Left ventricle myocardium inferior (tissue), 1 donor: ENCODE measurements around the gene C11orf68. TPM values are rescaled to one million over a fixed set of nuclear protein-coding genes. Genes with fewer than 3 reads are reported as not detected.

Experiments
- DNase-seq: peaks from one replicate; pipeline ENCODE4 v3.0.0-alpha.2; 2020
- H3K27ac ChIP-seq: fragments of 200-600 bp; replicated peaks from 2 replicates; pipeline ENCODE4 v1.8.0; 2021
- H3K27me3 ChIP-seq: fragments of 200-600 bp; 2 replicates; pipeline ENCODE4 v1.8.0; 2021; ENCODE audit warnings: low read depth
- H3K36me3 ChIP-seq: fragments of 200-600 bp; 2 replicates; pipeline ENCODE4 v1.8.0; 2021
- H3K4me1 ChIP-seq: fragments of 200-600 bp; 2 replicates; pipeline ENCODE4 v1.8.0; 2021
- H3K4me3 ChIP-seq: fragments of 200-600 bp; 2 replicates; pipeline ENCODE4 v1.8.0; 2021; ENCODE audit warnings: mild to moderate bottlenecking, moderate library complexity
- H3K9me3 ChIP-seq: fragments of 200-600 bp; replicated peaks from 2 replicates; pipeline ENCODE4 v1.8.0; 2021
- CTCF ChIP-seq: fragments of 200-600 bp; IDR thresholded peaks from 2 replicates; pipeline ENCODE4 v1.8.0; 2021; ENCODE audit warnings: antibody characterized with exemption, mild to moderate bottlenecking, borderline replicate concordance
- intact Hi-C: fragments of 100-400 bp; cut with micrococcal nuclease; formaldehyde crosslinking; loops from one replicate; pipeline ENCODE4 v1.11.0; 2022
- total RNA-seq: library from RNA; stranded (reverse); fragmentation: NEBNext Ultra II Directional; extraction: Animal tissue kit (Norgen Biotek cat#: 25700); gene quantifications from one replicate; pipeline ENCODE4 v1.2.1, GENCODE V29; 2021
- donor health status: DM: no; HTN: yes; CAD: no; lungs with severe emphysema.

Gene C11orf68
- total RNA-seq, 1 donor from 2014 or later = 37.3 TPM

GRCh38 chr11:65886826-65887722 lies 31.8 kb downstream of the C11orf68 start:
- peaks cover 65% of the 10 kb centered on the region for H3K4me1 ChIP-seq
- DNase-seq = no peak
- no peaks in the 10 kb centered on the region for H3K27me3 ChIP-seq
- TF ChIP-seq CTCF = no peak
- peaks cover 43% of the 10 kb centered on the region for H3K36me3 ChIP-seq
- intact Hi-C loops = loop anchor here (10.0 kb wide), 1 partner anchor 108 kb away; no protein-coding TSS in a partner anchor
- H3K27ac ChIP-seq = peak overlapping the region; percentile 99
- H3K9me3 ChIP-seq = no peaks in the 10 kb centered on the region
- H3K4me3 ChIP-seq = peak overlapping the region; percentile 81

- Histone ChIP-seq H3K9me3 (no peaks in the 10 kb centered on the region), H3K36me3 (peaks cover 44% of the 10 kb centered on the region), H3K27me3 (no peaks in the 10 kb centered on the region), H3K4me1 (peaks cover 54% of the 10 kb centered on the region), H3K27ac (no peak overlapping the region), H3K4me3 (no peak overlapping the region)
- no peak for DNase-seq
- no peak for TF ChIP-seq CTCF
- intact Hi-C loops = loop anchor here (10.0 kb wide), 1 partner anchor 109 kb away; no protein-coding TSS in a partner anchor
Measured at GRCh38 chr11:65885808-65886536, 32.9 kb downstream of the C11orf68 start.

GRCh38 chr11:65885231-65885630 lies 33.6 kb downstream of the C11orf68 start:
- no peaks in the 10 kb centered on the region for H3K27me3 ChIP-seq
- H3K27ac ChIP-seq = no peak overlapping the region
- peaks cover 50% of the 10 kb centered on the region for H3K4me1 ChIP-seq
- no peak for DNase-seq
- no peak for TF ChIP-seq CTCF
- no peak overlapping the region for H3K4me3 ChIP-seq
- H3K36me3 ChIP-seq = peaks cover 44% of the 10 kb centered on the region
- no peaks in the 10 kb centered on the region for H3K9me3 ChIP-seq
- intact Hi-C loops = loop anchor here (10.0 kb wide), 1 partner anchor 110 kb away; no protein-coding TSS in a partner anchor

- Histone ChIP-seq H3K36me3 (peaks cover 44% of the 10 kb centered on the region), H3K4me1 (peaks cover 45% of the 10 kb centered on the region), H3K4me3 (no peak overlapping the region), H3K9me3 (no peaks in the 10 kb centered on the region), H3K27ac (no peak overlapping the region), H3K27me3 (no peaks in the 10 kb centered on the region)
- intact Hi-C loops = loop anchor here (10.0 kb wide), 1 partner anchor 110 kb away; no protein-coding TSS in a partner anchor
- peak; percentile 100 for TF ChIP-seq CTCF
- DNase-seq = peak; percentile 78
Measured at GRCh38 chr11:65884716-65885092, 34.2 kb downstream of the C11orf68 start.
